A549 (cell line): ENCODE results near the gene HPN. TPM values are rescaled to one million over a fixed set of nuclear protein-coding genes. Genes with fewer than 3 reads are reported as not detected.

Experiments
- ATAC-seq, 2 experiments: fragments of 200-7000 bp in 1 of 2; fragments of >200 bp in 1 of 2; cut with Nextera tagmentation in 1 of 2; cut with Tn5 transposase in 1 of 2; 3 replicates each; pipeline versions ENCODE4 v1.8.0 to v1.9.1; 2018 to 2020; ENCODE audit warnings: mild to moderate bottlenecking in 1 of 2, moderate library complexity in 1 of 2
- CTCF ChIA-PET: fragments of 300-600 bp; sonication (Branson Sonifier 250); formaldehyde crosslinking; extraction: SDS; loops from one replicate; lab custom pipeline; 2021; ENCODE audit warnings: antibody characterized with exemption, inconsistent platforms; lab: Yijun Ruan, JAX
- POLR2A ChIA-PET: fragments of 350-600 bp; formaldehyde crosslinking; extraction: SDS; loops from one replicate; lab custom pipeline; 2021; ENCODE audit warnings: antibody characterized with exemption, inconsistent platforms; lab: Yijun Ruan, JAX
- DNase-seq, 2 experiments: peaks; one replicate each; pipeline versions ENCODE4 v3.0.0 to v3.0.0-alpha.2; 2011 to 2016; ENCODE audit warnings: low read depth in 1 of 2, low spot score in 1 of 2
- FAIRE-seq: peaks from 2 replicates; lab custom pipeline; 2011; peaks lifted over from hg19 to GRCh38; lab: Jason Lieb, UNC
- H3K27ac ChIP-seq, 2 experiments: fragments of >200 bp; sonication (Bioruptor Twin); formaldehyde crosslinking; 3 replicates each; pipeline ENCODE4 v1.5.1; 2016 to 2017
- H3K4me1 ChIP-seq: fragments of >200 bp; sonication (Bioruptor Twin); formaldehyde crosslinking; 3 replicates; pipeline ENCODE4 v1.6.1; 2016
- H3K4me2 ChIP-seq: fragments of >200 bp; sonication (Bioruptor Twin); formaldehyde crosslinking; 3 replicates; pipeline ENCODE4 v1.6.1; 2016
- H3K4me3 ChIP-seq: fragments of >200 bp; sonication (Bioruptor Twin); formaldehyde crosslinking; 3 replicates; pipeline ENCODE4 v1.5.1; 2016
- H3K9me3 ChIP-seq: fragments of >200 bp; sonication (Bioruptor Twin); formaldehyde crosslinking; 3 replicates; pipeline ENCODE4 v1.6.1; 2016
- CBX2 ChIP-seq: fragments of 200-600 bp; sonication (generic); IDR thresholded peaks from 2 replicates; pipeline ENCODE4 v1.6.1; 2016; ENCODE audit warnings: low read depth, mild to moderate bottlenecking, borderline replicate concordance
- CBX8 ChIP-seq: fragments of 200-600 bp; sonication (generic); IDR thresholded peaks from 2 replicates; pipeline ENCODE4 v1.6.1; 2016
- CTCF ChIP-seq: fragments of >200 bp; sonication (Bioruptor Twin); formaldehyde crosslinking; IDR thresholded peaks from 3 replicates; pipeline ENCODE4 v1.5.1; 2016
- E2F6 ChIP-seq: IDR thresholded peaks from 2 replicates; pipeline ENCODE4 v1.6.1; 2012; ENCODE audit warnings: low read depth, borderline replicate concordance
- EP300 ChIP-seq, 2 experiments: fragments of >200 bp; sonication (Bioruptor Twin); formaldehyde crosslinking; IDR thresholded peaks; 2 replicates in 1 of 2; 3 replicates in 1 of 2; pipeline ENCODE4 v1.6.1; 2016 to 2017
- ESRRA ChIP-seq: fragments of 150-350 bp; IDR thresholded peaks from 2 replicates; pipeline ENCODE4 v1.6.1; 2014; ENCODE audit warnings: mild to moderate bottlenecking, low read length, borderline replicate concordance
- FOSL2 ChIP-seq, 2 experiments: fragments of 450-650 bp in 1 of 2; fragments of >200 bp in 1 of 2; sonication (Bioruptor Twin) in 1 of 2; formaldehyde crosslinking; IDR thresholded peaks; 2 replicates each; pipeline versions ENCODE4 v1.5.0 to v1.6.1; 2016 to 2020; ENCODE audit warnings: mild to moderate bottlenecking in 1 of 2, moderate library complexity in 1 of 2
- GATA3 ChIP-seq: IDR thresholded peaks from 2 replicates; pipeline ENCODE4 v1.6.1; 2012; ENCODE audit warnings: borderline replicate concordance
- HDAC2 ChIP-seq: fragments of 200-600 bp; sonication (generic); IDR thresholded peaks from 2 replicates; pipeline ENCODE4 v1.6.1; 2016
- HOXB5 ChIP-seq: fragments of 250-450 bp; sonication (Bioruptor Pico); IDR thresholded peaks from 2 replicates; pipeline ENCODE4 v1.5.0; 2020; ENCODE audit warnings: mild to moderate bottlenecking, moderate library complexity
- KDM5A ChIP-seq: fragments of 200-600 bp; sonication (generic); IDR thresholded peaks from 2 replicates; pipeline ENCODE4 v1.6.1; 2016; ENCODE audit warnings: antibody characterized with exemption, mild to moderate bottlenecking
- POLR2A ChIP-seq: IDR thresholded peaks from 2 replicates; pipeline ENCODE4 v1.6.1; 2012; ENCODE audit warnings: mild to moderate bottlenecking, low read length
- RAD21 ChIP-seq, 2 experiments: fragments of >200 bp in 1 of 2; sonication (Bioruptor Twin) in 1 of 2; formaldehyde crosslinking in 1 of 2; IDR thresholded peaks in 1 of 2; conservative IDR thresholded peaks in 1 of 2; 2 replicates in 1 of 2; 3 replicates in 1 of 2; pipeline ENCODE4 v1.6.1; 2012 to 2018; ENCODE audit warnings: inconsistent platforms in 1 of 2
- TP53 ChIP-seq: fragments of 250-450 bp; sonication (Bioruptor Pico); IDR thresholded peaks from 2 replicates; pipeline ENCODE4 v1.5.0; 2021; ENCODE audit warnings: mild to moderate bottlenecking, moderate library complexity
- ZFP36 ChIP-seq: fragments of 450-650 bp; IDR thresholded peaks from 2 replicates; pipeline ENCODE4 v1.6.1; 2014; ENCODE audit warnings: borderline replicate concordance; ENCODE audit not compliant: partially characterized antibody
- WGBS: methylation state at CpG from one replicate; pipeline ENCODE4 v1.1.6; 2017; ENCODE audit errors: missing lambda C conversion rate; 5-methylcytosine and 5-hydroxymethylcytosine counted together
- polyA plus RNA-seq, 4 experiments: library from polyadenylated mRNA; depleted of rRNA in 3 of 4; stranded (reverse); fragments of >200 nt; fragmentation: RNase III in 1 of 4; extraction: RNeasy Plus Mini Kit Qiagen cat#74134 plus additional on column Dnase treatment in 1 of 4; gene quantifications; 2 replicates in 3 of 4; 3 replicates in 1 of 4; pipeline ENCODE4 v1.2.3, GENCODE V29; 2011 to 2017
- TF ChIP-seq, protein P1 (sequence below): fragments of >200 bp; sonication (Bioruptor Twin); formaldehyde crosslinking; IDR thresholded peaks from 3 replicates; pipeline ENCODE4 v1.6.1; 2016
- TF ChIP-seq, protein P2 (sequence below): fragments of 450-650 bp; IDR thresholded peaks from 2 replicates; pipeline ENCODE4 v1.6.1; 2014; ENCODE audit warnings: antibody characterized with exemption

Gene HPN
- polyA plus RNA-seq, 2 of the 4 experiments (the other 2 are of a cell fraction): 0.06 to 0.08 TPM

GRCh38 chr19:35044317-35045117 lies 3.0 kb downstream of the HPN start (continued):
- TF ChIP-seq CTCF (peak; percentile 99), ZFP36 (peak; percentile 79)

DNA sequence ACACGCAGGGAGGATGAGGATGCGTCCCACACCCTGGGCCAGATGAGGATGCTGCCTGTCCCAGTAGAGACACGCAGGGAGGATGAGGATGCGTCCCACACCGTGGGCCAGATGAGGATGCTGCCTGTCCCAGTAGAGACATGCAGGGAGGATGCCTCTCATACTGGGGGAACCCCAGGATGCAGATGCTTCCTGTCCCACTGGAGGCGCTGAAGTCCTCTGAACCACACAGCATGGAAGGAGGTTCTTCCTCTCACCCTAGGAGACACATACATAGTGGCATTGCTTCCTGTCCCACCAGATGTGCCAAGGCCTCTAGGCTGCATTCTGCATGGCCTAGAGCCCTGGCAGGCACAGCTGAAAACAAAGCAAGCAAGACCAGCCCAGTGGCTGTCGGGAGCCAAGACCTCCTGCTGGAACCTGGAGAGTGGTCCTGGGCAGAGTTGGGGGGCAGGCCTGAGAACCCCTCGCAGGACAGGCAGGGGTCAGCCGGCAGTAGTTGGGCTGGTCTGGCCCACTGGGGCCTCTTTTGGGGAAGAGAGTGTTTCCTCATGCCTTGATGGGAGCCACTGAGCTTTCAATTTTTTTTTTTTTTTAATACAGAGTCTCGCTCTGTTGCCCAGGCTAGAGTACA lies 4.3 kb downstream of the HPN start:
- CTCF ChIA-PET: interaction anchor here (0.6 to 16.2 kb wide), 23 partner anchors 14 to 196 kb away, joined by 3 to 374 read pairs (median 14); partner anchors contain the start of genes LGI4 and SCN1B
- FAIRE-seq: peak; percentile 100

DNA sequence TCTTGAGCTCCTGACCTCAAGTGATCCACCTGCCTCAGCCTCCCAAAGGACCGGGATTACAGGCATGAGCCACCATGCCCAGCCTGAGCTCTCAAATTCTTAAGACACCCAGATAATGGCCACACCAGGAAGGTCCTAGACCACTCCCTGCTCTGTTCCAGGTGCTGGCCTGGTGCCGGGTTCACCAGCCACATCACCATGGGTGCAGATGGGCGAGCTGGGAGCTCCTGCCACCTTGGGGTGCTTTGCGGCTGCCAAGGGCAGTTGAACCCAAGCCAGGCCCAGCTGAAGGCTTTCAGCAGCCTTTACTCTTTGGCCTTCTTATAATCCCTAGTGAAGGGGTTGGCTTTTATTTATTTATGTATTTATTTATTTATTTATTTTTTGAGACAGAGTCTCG lies 4.9 kb downstream of the HPN start:
- H3K27ac ChIP-seq: no peak overlapping the region
- CTCF ChIA-PET: interaction anchor here (1.0 to 16.2 kb wide), 19 partner anchors 13 to 195 kb away, joined by 3 to 374 read pairs (median 8); partner anchors contain the start of genes LGI4 and SCN1B
- no peak overlapping the region for H3K4me2 ChIP-seq
- no peak for ATAC-seq
- H3K4me1 ChIP-seq: peaks cover 20% of the 10 kb centered on the region
- POLR2A ChIA-PET: interaction anchor here (0.7 to 1.1 kb wide), 2 partner anchors 42 to 449 kb away, joined by 3 read pairs; no protein-coding TSS in a partner anchor
- TF ChIP-seq, protein P1, sequence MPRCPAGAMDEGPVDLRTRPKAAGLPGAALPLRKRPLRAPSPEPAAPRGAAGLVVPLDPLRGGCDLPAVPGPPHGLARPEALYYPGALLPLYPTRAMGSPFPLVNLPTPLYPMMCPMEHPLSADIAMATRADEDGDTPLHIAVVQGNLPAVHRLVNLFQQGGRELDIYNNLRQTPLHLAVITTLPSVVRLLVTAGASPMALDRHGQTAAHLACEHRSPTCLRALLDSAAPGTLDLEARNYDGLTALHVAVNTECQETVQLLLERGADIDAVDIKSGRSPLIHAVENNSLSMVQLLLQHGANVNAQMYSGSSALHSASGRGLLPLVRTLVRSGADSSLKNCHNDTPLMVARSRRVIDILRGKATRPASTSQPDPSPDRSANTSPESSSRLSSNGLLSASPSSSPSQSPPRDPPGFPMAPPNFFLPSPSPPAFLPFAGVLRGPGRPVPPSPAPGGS: no peak
- DNase-seq: no peak
- no peaks in the 10 kb centered on the region for H3K9me3 ChIP-seq
- 85% methylated on average over 5 of the region's 5 CpGs for WGBS
- H3K4me3 ChIP-seq: no peak overlapping the region
- FAIRE-seq: no peak

More for the DNA sequence above, 4.3 kb downstream of the HPN start:
- Histone ChIP-seq H3K4me3 (no peak overlapping the region), H3K4me1 (peaks cover 27% of the 10 kb centered on the region), H3K4me2 (no peak overlapping the region), H3K9me3 (no peaks in the 10 kb centered on the region), H3K27ac (no peak overlapping the region)
- DNase-seq: peak; percentile 81 to 95
- TF ChIP-seq TP53 (CRISPR knock-in tag) (no peak), ESRRA (no peak), E2F6 (no peak), HOXB5 (no peak), CBX8 (no peak), CBX2 (no peak), KDM5A (no peak), EP300 (IDR thresholded peaks at IDR 0.05) (no peak), HDAC2 (no peak), POLR2A (no peak), FOSL2 (IDR thresholded peaks at IDR 0.05) (no peak), FOSL2 (CRISPR knock-in tag; IDR thresholded peaks at IDR 0.05) (no peak), GATA3 (no peak), RAD21 (conservative IDR thresholded peaks at IDR 0.05 in 1 of 2, IDR thresholded peaks at IDR 0.05 in 1 of 2) (peak; percentile 25 to 57; a peak in 3 of 5 replicates), CTCF (peak; percentile 42; the same call in 2 of the 3 replicates)
- TF ChIP-seq, protein P2, sequence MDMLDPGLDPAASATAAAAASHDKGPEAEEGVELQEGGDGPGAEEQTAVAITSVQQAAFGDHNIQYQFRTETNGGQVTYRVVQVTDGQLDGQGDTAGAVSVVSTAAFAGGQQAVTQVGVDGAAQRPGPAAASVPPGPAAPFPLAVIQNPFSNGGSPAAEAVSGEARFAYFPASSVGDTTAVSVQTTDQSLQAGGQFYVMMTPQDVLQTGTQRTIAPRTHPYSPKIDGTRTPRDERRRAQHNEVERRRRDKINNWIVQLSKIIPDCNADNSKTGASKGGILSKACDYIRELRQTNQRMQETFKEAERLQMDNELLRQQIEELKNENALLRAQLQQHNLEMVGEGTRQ: no peak
- 73% methylated on average over 10 of the region's 10 CpGs for WGBS
- POLR2A ChIA-PET: interaction anchor here (0.7 to 1.1 kb wide), 2 partner anchors 41 to 450 kb away, joined by 3 read pairs; no protein-coding TSS in a partner anchor
- peak; percentile 82 to 89 for ATAC-seq
